Measurements from ENCODE around the gene TXK.

DNA sequence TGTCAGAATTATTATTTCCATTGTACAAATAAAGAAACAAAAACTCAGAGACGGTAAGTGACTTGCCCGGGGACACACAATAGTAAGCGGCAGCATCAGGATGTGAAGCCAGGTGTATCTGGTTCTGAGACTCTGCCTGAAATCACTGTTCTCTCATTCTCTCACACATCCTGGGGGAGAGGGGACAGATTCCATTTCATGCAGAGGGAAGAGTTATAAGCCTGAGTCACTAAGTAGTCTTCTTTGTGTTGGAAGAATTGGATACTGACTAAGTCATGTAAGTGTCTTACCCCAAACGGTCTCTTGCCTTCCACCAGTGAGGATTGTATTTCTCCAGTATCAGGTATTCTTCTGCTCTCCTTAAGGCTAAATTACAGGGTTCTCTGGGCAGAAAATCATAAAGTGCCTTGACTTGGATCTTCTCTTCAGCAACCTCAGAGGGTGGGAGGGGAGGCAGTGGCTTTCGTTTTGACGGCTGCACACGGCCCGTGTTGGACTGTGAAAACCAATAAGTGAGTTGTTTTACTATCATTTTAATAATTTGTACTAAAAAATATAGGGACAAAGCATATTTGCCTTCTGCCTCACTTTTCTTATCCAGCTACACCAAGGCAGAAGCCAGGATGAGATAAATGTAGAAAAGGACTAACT is 21.9 kb downstream of the TXK start:
- TF ChIP-seq CAMTA2 (CRISPR knock-in tag; IDR thresholded peaks at IDR 0.05; ENCODE audit: borderline replicate concordance) (no peak), ERF (CRISPR knock-in tag; IDR thresholded peaks at IDR 0.05) (no peak), CTCF (CRISPR knock-in tag; IDR thresholded peaks at IDR 0.05) (no peak), FOSL2 (CRISPR knock-in tag; IDR thresholded peaks at IDR 0.05) (no peak), TCF7L2 (IDR thresholded peaks at IDR 0.05; ENCODE audit: low read depth, low read length) (no peak), HNRNPL (IDR thresholded peaks at IDR 0.05; ENCODE audit: low read depth, low read length) (no peak), SIX4 (CRISPR knock-in tag; IDR thresholded peaks at IDR 0.05) (no peak), HMG20B (CRISPR knock-in tag; conservative IDR thresholded peaks at IDR 0.05) (no peak), HMGXB4 (CRISPR knock-in tag; IDR thresholded peaks at IDR 0.05; ENCODE audit: borderline replicate concordance in 1 of 2, low read depth in 1 of 2) (no peak), CEBPB (IDR thresholded peaks at IDR 0.05; ENCODE audit: borderline replicate concordance, low read depth, low read length) (no peak), FOXM1 (CRISPR knock-in tag; IDR thresholded peaks at IDR 0.05) (no peak), JUN (CRISPR knock-in tag; IDR thresholded peaks at IDR 0.05) (no peak), SRSF1 (optimal IDR thresholded peaks at IDR 0.05; ENCODE audit: low read depth, low read length) (no peak)
- TF ChIP-seq, protein P1, sequence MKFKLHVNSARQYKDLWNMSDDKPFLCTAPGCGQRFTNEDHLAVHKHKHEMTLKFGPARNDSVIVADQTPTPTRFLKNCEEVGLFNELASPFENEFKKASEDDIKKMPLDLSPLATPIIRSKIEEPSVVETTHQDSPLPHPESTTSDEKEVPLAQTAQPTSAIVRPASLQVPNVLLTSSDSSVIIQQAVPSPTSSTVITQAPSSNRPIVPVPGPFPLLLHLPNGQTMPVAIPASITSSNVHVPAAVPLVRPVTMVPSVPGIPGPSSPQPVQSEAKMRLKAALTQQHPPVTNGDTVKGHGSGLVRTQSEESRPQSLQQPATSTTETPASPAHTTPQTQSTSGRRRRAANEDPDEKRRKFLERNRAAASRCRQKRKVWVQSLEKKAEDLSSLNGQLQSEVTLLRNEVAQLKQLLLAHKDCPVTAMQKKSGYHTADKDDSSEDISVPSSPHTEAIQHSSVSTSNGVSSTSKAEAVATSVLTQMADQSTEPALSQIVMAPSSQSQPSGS (CRISPR knock-in tag; IDR thresholded peaks at IDR 0.05), result no peak

All from HepG2 (cell line).